WTC11 (cell line): ENCODE data around the gene TOX2. TPM values are rescaled to one million over a fixed set of nuclear protein-coding genes. Genes with fewer than 3 reads are reported as not detected.

ENCODE experiments used
- ATAC-seq: fragments of 200-7000 bp; cut with Tn5 transposase; 2 replicates; pipeline ENCODE4 v1.10.0; 2021; ENCODE audit warnings: mild to moderate bottlenecking, moderate library complexity
- CTCF ChIA-PET: fragments of 300-600 bp; sonication (Branson Sonifier 250); formaldehyde crosslinking; loops from one replicate; lab custom pipeline; 2021; ENCODE audit warnings: antibody characterized with exemption; lab: Charles Lee
- POLR2A ChIA-PET: fragments of 350-600 bp; sonication (Branson Sonifier 250); formaldehyde crosslinking; loops from one replicate; lab custom pipeline; 2021; ENCODE audit warnings: antibody characterized with exemption; lab: Charles Lee
- DNase-seq: peaks from one replicate; pipeline ENCODE4 v3.0.0; 2021; ENCODE audit warnings: low spot score
- H3K27ac Mint-ChIP-seq: 2 replicates; pipeline ENCODE4 v1.8.0; 2021; ENCODE audit warnings: mixed read lengths
- H3K27me3 Mint-ChIP-seq: 2 replicates; pipeline ENCODE4 v1.8.0; 2021; ENCODE audit warnings: low read depth, mild to moderate bottlenecking, moderate library complexity, mixed read lengths
- H3K36me3 Mint-ChIP-seq: 2 replicates; pipeline ENCODE4 v1.8.0; 2021; ENCODE audit warnings: mixed read lengths
- H3K4me1 Mint-ChIP-seq: 2 replicates; pipeline ENCODE4 v1.8.0; 2022; ENCODE audit warnings: mixed read lengths
- H3K4me3 Mint-ChIP-seq: 2 replicates; pipeline ENCODE4 v1.8.0; 2021; ENCODE audit warnings: mild to moderate bottlenecking, moderate library complexity, mixed read lengths
- H3K9me3 Mint-ChIP-seq: 2 replicates; pipeline ENCODE4 v1.8.0; 2021; ENCODE audit warnings: mixed read lengths
- AR ChIP-seq: fragments of 250-450 bp; sonication (Bioruptor Pico); IDR thresholded peaks from 2 replicates; pipeline ENCODE4 v1.9.0; 2021; ENCODE audit warnings: mild to moderate bottlenecking
- ATF1 ChIP-seq: sonication (generic); formaldehyde crosslinking; IDR thresholded peaks from 2 replicates; pipeline ENCODE4 v1.8.1; 2023; ENCODE audit warnings: mild to moderate bottlenecking, moderate library complexity, missing genetic modification reagents
- CREB1 ChIP-seq: sonication (generic); formaldehyde crosslinking; IDR thresholded peaks from 2 replicates; pipeline ENCODE4 v1.8.0; 2023; ENCODE audit warnings: mild to moderate bottlenecking, missing genetic modification reagents
- CTCF ChIP-seq: fragments of 200-600 bp; IDR thresholded peaks from 2 replicates; pipeline ENCODE4 v1.8.0; 2022; ENCODE audit warnings: antibody characterized with exemption
- FOXK1 ChIP-seq: sonication (generic); formaldehyde crosslinking; IDR thresholded peaks from 2 replicates; pipeline ENCODE4 v1.8.0; 2022; ENCODE audit warnings: mild to moderate bottlenecking, moderate library complexity, missing genetic modification reagents
- NFYB ChIP-seq: sonication (generic); formaldehyde crosslinking; conservative IDR thresholded peaks from 2 replicates; pipeline ENCODE4 v1.8.0; 2022; ENCODE audit warnings: low read depth, missing genetic modification reagents
- TEAD4 ChIP-seq: sonication (generic); formaldehyde crosslinking; IDR thresholded peaks from 2 replicates; pipeline ENCODE4 v1.8.0; 2022; ENCODE audit warnings: mild to moderate bottlenecking, missing genetic modification reagents
- ZMAT4 ChIP-seq: fragments of 250-450 bp; sonication (Bioruptor Pico); IDR thresholded peaks from 2 replicates; pipeline ENCODE4 v1.9.0; 2021; ENCODE audit warnings: mild to moderate bottlenecking
- ZNF138 ChIP-seq: sonication (generic); formaldehyde crosslinking; conservative IDR thresholded peaks from 2 replicates; pipeline ENCODE4 v1.8.1; 2022; ENCODE audit warnings: mild to moderate bottlenecking, moderate library complexity, missing genetic modification reagents
- ZNF219 ChIP-seq: sonication (generic); formaldehyde crosslinking; IDR thresholded peaks from 2 replicates; pipeline ENCODE4 v1.8.0; 2023; ENCODE audit warnings: missing genetic modification reagents, mild to moderate bottlenecking, borderline replicate concordance
- ZNF232 ChIP-seq: sonication (generic); formaldehyde crosslinking; IDR thresholded peaks from 2 replicates; pipeline ENCODE4 v1.8.0; 2022; ENCODE audit warnings: mild to moderate bottlenecking, missing genetic modification reagents
- ZSCAN18 ChIP-seq: fragments of 250-450 bp; sonication (Bioruptor Pico); IDR thresholded peaks from 2 replicates; pipeline ENCODE4 v2.1.2; 2022; ENCODE audit warnings: mild to moderate bottlenecking, moderate library complexity
- total RNA-seq: library from RNA; stranded (reverse); gene quantifications from 3 replicates; pipeline ENCODE4 v1.2.3, GENCODE V29; 2021
- TF ChIP-seq, protein P1 (sequence below): sonication (generic); formaldehyde crosslinking; IDR thresholded peaks from 2 replicates; pipeline ENCODE4 v1.8.0; 2022; ENCODE audit warnings: missing genetic modification reagents
- TF ChIP-seq, protein P2 (sequence below): fragments of 250-450 bp; sonication (Bioruptor Pico); conservative IDR thresholded peaks from 2 replicates; pipeline ENCODE4 v1.9.0; 2021; ENCODE audit warnings: mild to moderate bottlenecking
- TF ChIP-seq, protein P3 (sequence below): sonication (generic); formaldehyde crosslinking; IDR thresholded peaks from 2 replicates; pipeline ENCODE4 v1.8.0; 2023; ENCODE audit warnings: missing genetic modification reagents
- TF ChIP-seq, protein P4 (sequence below): sonication (generic); formaldehyde crosslinking; IDR thresholded peaks from 2 replicates; pipeline ENCODE4 v1.8.1; 2022; ENCODE audit warnings: low read depth, missing genetic modification reagents, borderline replicate concordance

TOX2 gene
- total RNA-seq, 1 experiment from 2014 or later, result 3.4 TPM

GRCh38 chr20:43921227-43921780 lies 6.7 kb downstream of the TOX2 start:
- POLR2A ChIA-PET, result no interaction called here
- Mint-ChIP-seq H3K9me3 (peaks cover 5% of the 10 kb centered on the region), H3K27me3 (peaks cover 24% of the 10 kb centered on the region), H3K4me3 (no peak overlapping the region), H3K36me3 (no peaks in the 10 kb centered on the region), H3K27ac (no peak overlapping the region), H3K4me1 (peaks cover 18% of the 10 kb centered on the region)
- TF ChIP-seq CREB1 (CRISPR knock-in tag), result no peak
- no peak for TF ChIP-seq CTCF
- TF ChIP-seq, protein P1, sequence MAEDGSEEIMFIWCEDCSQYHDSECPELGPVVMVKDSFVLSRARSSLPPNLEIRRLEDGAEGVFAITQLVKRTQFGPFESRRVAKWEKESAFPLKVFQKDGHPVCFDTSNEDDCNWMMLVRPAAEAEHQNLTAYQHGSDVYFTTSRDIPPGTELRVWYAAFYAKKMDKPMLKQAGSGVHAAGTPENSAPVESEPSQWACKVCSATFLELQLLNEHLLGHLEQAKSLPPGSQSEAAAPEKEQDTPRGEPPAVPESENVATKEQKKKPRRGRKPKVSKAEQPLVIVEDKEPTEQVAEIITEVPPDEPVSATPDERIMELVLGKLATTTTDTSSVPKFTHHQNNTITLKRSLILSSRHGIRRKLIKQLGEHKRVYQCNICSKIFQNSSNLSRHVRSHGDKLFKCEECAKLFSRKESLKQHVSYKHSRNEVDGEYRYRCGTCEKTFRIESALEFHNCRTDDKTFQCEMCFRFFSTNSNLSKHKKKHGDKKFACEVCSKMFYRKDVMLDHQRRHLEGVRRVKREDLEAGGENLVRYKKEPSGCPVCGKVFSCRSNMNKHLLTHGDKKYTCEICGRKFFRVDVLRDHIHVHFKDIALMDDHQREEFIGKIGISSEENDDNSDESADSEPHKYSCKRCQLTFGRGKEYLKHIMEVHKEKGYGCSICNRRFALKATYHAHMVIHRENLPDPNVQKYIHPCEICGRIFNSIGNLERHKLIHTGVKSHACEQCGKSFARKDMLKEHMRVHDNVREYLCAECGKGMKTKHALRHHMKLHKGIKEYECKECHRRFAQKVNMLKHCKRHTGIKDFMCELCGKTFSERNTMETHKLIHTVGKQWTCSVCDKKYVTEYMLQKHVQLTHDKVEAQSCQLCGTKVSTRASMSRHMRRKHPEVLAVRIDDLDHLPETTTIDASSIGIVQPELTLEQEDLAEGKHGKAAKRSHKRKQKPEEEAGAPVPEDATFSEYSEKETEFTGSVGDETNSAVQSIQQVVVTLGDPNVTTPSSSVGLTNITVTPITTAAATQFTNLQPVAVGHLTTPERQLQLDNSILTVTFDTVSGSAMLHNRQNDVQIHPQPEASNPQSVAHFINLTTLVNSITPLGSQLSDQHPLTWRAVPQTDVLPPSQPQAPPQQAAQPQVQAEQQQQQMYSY (CRISPR knock-in tag), result no peak
- no peak for TF ChIP-seq ZNF232
- no peak for TF ChIP-seq ZNF138 (CRISPR knock-in tag)
- no peak for TF ChIP-seq TEAD4 (CRISPR knock-in tag)
- TF ChIP-seq, protein P2, sequence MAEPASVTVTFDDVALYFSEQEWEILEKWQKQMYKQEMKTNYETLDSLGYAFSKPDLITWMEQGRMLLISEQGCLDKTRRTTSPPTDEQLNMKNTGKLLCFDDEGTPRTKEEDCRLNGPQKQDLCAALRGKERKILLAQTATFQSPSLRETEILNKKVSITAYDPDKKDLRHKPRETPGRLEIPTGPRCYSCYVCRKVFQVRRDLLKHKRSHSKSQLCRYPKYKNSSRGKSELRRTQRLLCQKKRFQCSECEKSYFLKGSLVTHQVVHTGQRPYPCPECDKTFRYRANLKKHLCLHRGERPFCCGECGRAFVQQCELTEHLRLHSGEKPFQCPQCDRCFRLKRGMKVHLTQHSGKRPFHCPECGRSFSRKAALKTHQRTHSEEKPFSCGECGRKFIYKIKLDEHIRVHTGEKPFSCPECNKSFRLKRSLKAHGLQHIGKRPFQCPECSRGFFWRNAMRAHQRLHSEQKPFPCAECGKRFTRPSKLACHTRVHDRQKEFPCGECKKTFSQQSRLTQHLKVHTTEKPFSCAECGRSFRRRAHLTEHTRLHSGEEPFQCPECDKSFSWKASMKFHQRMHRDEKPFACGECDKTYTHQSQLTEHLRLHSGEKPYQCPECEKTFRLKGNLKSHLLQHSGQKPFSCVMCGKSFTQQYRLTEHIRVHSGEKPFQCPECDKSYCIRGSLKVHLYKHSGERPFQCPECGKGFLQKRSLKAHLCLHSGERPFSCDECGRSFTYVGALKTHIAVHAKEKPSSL, result no peak
- no peak for TF ChIP-seq ZNF219 (CRISPR knock-in tag)
- CTCF ChIA-PET, result no interaction called here
- ATAC-seq, result no peak
- DNase-seq, result no peak

DNA sequence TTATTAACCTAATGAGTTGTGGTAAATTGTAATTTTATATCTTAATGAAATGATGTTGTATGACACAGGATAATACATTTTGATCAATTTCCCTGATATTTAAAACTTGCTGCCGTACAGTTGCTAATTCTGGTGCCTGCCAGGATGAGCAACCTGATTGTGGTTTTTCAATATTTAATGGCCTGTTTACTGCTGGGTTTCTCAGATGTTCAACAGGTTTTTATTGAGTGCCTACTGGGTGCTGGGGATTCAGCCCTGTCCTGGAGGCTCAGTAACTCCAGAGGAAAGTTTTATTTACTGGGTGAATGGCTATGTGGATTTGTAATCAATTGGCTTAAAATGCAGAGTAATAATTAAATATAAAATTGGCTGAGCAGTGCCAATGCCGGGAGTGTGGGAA lies 8.0 kb downstream of the TOX2 start:
- Mint-ChIP-seq H3K27me3 (peaks cover 11% of the 10 kb centered on the region), H3K4me1 (peaks cover 16% of the 10 kb centered on the region), H3K27ac (no peak overlapping the region), H3K9me3 (peaks cover 5% of the 10 kb centered on the region), H3K4me3 (no peak overlapping the region), H3K36me3 (no peaks in the 10 kb centered on the region)
- TF ChIP-seq ATF1, result no peak
- no peak for TF ChIP-seq FOXK1
- TF ChIP-seq ZSCAN18 (CRISPR knock-in tag), result no peak
- TF ChIP-seq, protein P3, sequence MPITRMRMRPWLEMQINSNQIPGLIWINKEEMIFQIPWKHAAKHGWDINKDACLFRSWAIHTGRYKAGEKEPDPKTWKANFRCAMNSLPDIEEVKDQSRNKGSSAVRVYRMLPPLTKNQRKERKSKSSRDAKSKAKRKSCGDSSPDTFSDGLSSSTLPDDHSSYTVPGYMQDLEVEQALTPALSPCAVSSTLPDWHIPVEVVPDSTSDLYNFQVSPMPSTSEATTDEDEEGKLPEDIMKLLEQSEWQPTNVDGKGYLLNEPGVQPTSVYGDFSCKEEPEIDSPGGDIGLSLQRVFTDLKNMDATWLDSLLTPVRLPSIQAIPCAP, result no peak
- TF ChIP-seq, protein P4, sequence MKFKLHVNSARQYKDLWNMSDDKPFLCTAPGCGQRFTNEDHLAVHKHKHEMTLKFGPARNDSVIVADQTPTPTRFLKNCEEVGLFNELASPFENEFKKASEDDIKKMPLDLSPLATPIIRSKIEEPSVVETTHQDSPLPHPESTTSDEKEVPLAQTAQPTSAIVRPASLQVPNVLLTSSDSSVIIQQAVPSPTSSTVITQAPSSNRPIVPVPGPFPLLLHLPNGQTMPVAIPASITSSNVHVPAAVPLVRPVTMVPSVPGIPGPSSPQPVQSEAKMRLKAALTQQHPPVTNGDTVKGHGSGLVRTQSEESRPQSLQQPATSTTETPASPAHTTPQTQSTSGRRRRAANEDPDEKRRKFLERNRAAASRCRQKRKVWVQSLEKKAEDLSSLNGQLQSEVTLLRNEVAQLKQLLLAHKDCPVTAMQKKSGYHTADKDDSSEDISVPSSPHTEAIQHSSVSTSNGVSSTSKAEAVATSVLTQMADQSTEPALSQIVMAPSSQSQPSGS (CRISPR knock-in tag), result no peak
- no peak for TF ChIP-seq NFYB (CRISPR knock-in tag)
- no peak for TF ChIP-seq ZMAT4
- no peak for TF ChIP-seq AR
- ATAC-seq, result no peak
- DNase-seq, result no peak
- CTCF ChIA-PET, result no interaction called here
- POLR2A ChIA-PET, result no interaction called here
